IMR-90 (cell line): Measurements from ENCODE around the gene ELP6. TPM values are rescaled to one million over a fixed set of nuclear protein-coding genes. Genes with fewer than 3 reads are reported as not detected.

Experiments
- ATAC-seq: fragments of 200-7000 bp; cut with Tn5 transposase; 2 replicates; pipeline ENCODE4 v1.9.1; 2020; ENCODE audit warnings: low read depth, mild to moderate bottlenecking, moderate library complexity
- BruUV-seq: library from RNA; stranded (reverse); fragments of 400-500 nt; replicated peaks from 2 replicates; lab custom pipeline; 2021; lab: Mats Ljungman, UMichigan
- CTCF ChIA-PET: fragments of 300-600 bp; formaldehyde crosslinking; extraction: SDS; loops from one replicate; lab custom pipeline; 2021; ENCODE audit warnings: antibody characterized with exemption; lab: Yijun Ruan, JAX
- POLR2A ChIA-PET: fragments of 300-600 bp; sonication (Branson Sonifier 250); formaldehyde crosslinking; loops from one replicate; lab custom pipeline; 2022; ENCODE audit warnings: antibody characterized with exemption; ENCODE audit not compliant: unreplicated experiment; lab: Charles Lee
- DNase-seq: peaks from one replicate; pipeline ENCODE4 v3.0.0; 2013
- H2AFZ ChIP-seq: replicated peaks from 2 replicates; pipeline ENCODE3; 2013; ENCODE audit warnings: low read length, mild to moderate bottlenecking; ENCODE audit not compliant: poor library complexity
- H2AK5ac ChIP-seq: 2 replicates; pipeline ENCODE4 v1.6.1; 2013; ENCODE audit warnings: low read depth, low read length, inconsistent platforms
- H2AK9ac ChIP-seq: replicated peaks from 2 replicates; pipeline ENCODE3; 2013; ENCODE audit warnings: mild to moderate bottlenecking, low read depth, low read length, moderate library complexity; ENCODE audit not compliant: poor library complexity
- H2BK120ac ChIP-seq: 2 replicates; pipeline ENCODE4 v1.6.1; 2013; ENCODE audit warnings: low read depth, low read length, inconsistent platforms
- H2BK15ac ChIP-seq: 3 replicates; pipeline ENCODE4 v1.6.1; 2013; ENCODE audit warnings: low read depth, low read length, inconsistent platforms
- H2BK20ac ChIP-seq: 2 replicates; pipeline ENCODE4 v1.6.1; 2013; ENCODE audit warnings: low read depth, mild to moderate bottlenecking, inconsistent platforms, low read length, moderate library complexity
- H2BK5ac ChIP-seq: 2 replicates; pipeline ENCODE4 v1.6.1; 2013; ENCODE audit warnings: mild to moderate bottlenecking, low read depth, low read length, inconsistent platforms; ENCODE audit not compliant: poor library complexity, severe bottlenecking
- H3K14ac ChIP-seq: replicated peaks from 2 replicates; pipeline ENCODE4 v1.6.1; 2013; ENCODE audit warnings: low read depth, low read length, inconsistent platforms
- H3K18ac ChIP-seq: 2 replicates; pipeline ENCODE4 v1.6.1; 2013; ENCODE audit warnings: low read depth, low read length, control low read depth
- H3K23ac ChIP-seq: 2 replicates; pipeline ENCODE4 v1.6.1; 2013; ENCODE audit warnings: low read depth, low read length, inconsistent platforms
- H3K27ac ChIP-seq: 2 replicates; pipeline ENCODE4 v1.5.1; 2013; ENCODE audit warnings: mild to moderate bottlenecking, control low read depth, low read length; ENCODE audit not compliant: insufficient read depth
- H3K27me3 ChIP-seq: 2 replicates; pipeline ENCODE4 v1.6.1; 2013; ENCODE audit warnings: low read length; ENCODE audit not compliant: control insufficient read depth, insufficient read depth
- H3K36me3 ChIP-seq: 2 replicates; pipeline ENCODE4 v1.6.1; 2013; ENCODE audit warnings: low read length, mixed read lengths; ENCODE audit not compliant: control insufficient read depth, insufficient read depth
- H3K4ac ChIP-seq: 2 replicates; pipeline ENCODE4 v1.6.1; 2013; ENCODE audit warnings: low read depth, low read length, inconsistent platforms
- H3K4me1 ChIP-seq: 2 replicates; pipeline ENCODE4 v1.6.1; 2013; ENCODE audit warnings: low read length, mixed read lengths; ENCODE audit not compliant: control insufficient read depth, insufficient read depth
- H3K4me2 ChIP-seq: 2 replicates; pipeline ENCODE4 v1.6.1; 2013; ENCODE audit warnings: low read depth, mild to moderate bottlenecking, control low read depth, low read length, moderate library complexity
- H3K4me3 ChIP-seq: 2 replicates; pipeline ENCODE4 v1.5.1; 2013; ENCODE audit warnings: low read depth, mild to moderate bottlenecking, control low read depth, low read length, moderate library complexity; ENCODE audit not compliant: insufficient read depth
- H3K56ac ChIP-seq: 2 replicates; pipeline ENCODE4 v1.6.1; 2013; ENCODE audit warnings: low read length, inconsistent platforms; ENCODE audit not compliant: insufficient read depth; ENCODE audit errors: extremely low read depth
- H3K79me1 ChIP-seq, 2 experiments: 2 replicates each; pipeline ENCODE4 v1.6.1; 2013; ENCODE audit warnings: low read length in 2 of 2, inconsistent platforms in 1 of 2, low read depth in 1 of 2
- H3K9ac ChIP-seq: 2 replicates; pipeline ENCODE4 v1.6.1; 2013; ENCODE audit warnings: low read depth, low read length, control low read depth
- H3K9me1 ChIP-seq: 2 replicates; pipeline ENCODE4 v1.6.1; 2013; ENCODE audit warnings: low read length, inconsistent platforms; ENCODE audit not compliant: insufficient read depth
- H3K9me3 ChIP-seq: 2 replicates; pipeline ENCODE4 v1.6.1; 2013; ENCODE audit warnings: low read length; ENCODE audit not compliant: control insufficient read depth, insufficient read depth
- H4K20me1 ChIP-seq: 2 replicates; pipeline ENCODE4 v1.6.1; 2013; ENCODE audit warnings: low read length, inconsistent platforms; ENCODE audit not compliant: insufficient read depth
- H4K5ac ChIP-seq: 2 replicates; pipeline ENCODE4 v1.6.1; 2013; ENCODE audit warnings: mild to moderate bottlenecking, low read depth, low read length, control low read depth
- H4K8ac ChIP-seq, 2 experiments: 2 replicates each; pipeline ENCODE4 v1.6.1; 2013; ENCODE audit warnings: low read depth in 2 of 2, low read length in 2 of 2, control low read depth in 1 of 2, inconsistent platforms in 1 of 2
- H4K91ac ChIP-seq: 2 replicates; pipeline ENCODE4 v1.6.1; 2013; ENCODE audit warnings: low read depth, low read length, inconsistent platforms; ENCODE audit not compliant: insufficient read depth
- BHLHE40 ChIP-seq: fragments of 150-350 bp; IDR thresholded peaks from 2 replicates; pipeline ENCODE4 v1.6.1; 2016; ENCODE audit warnings: mild to moderate bottlenecking, low read depth, low read length
- CEBPB ChIP-seq: IDR thresholded peaks from 2 replicates; pipeline ENCODE4 v1.6.1; 2012; ENCODE audit warnings: low read depth, low read length, improper control_type of control experiment
- CHD1 ChIP-seq: IDR thresholded peaks from 2 replicates; pipeline ENCODE4 v1.6.1; 2012; ENCODE audit warnings: low read depth, low read length, improper control_type of control experiment
- ELK1 ChIP-seq: fragments of 150-350 bp; IDR thresholded peaks from 2 replicates; pipeline ENCODE4 v1.6.1; 2016; ENCODE audit warnings: low read depth, mild to moderate bottlenecking, low read length, moderate library complexity, borderline replicate concordance
- FOS ChIP-seq: fragments of 150-350 bp; IDR thresholded peaks from 2 replicates; pipeline ENCODE4 v1.6.1; 2016; ENCODE audit warnings: low read depth, low read length
- MAFK ChIP-seq: IDR thresholded peaks from 2 replicates; pipeline ENCODE4 v1.6.1; 2012; ENCODE audit warnings: low read depth, low read length, improper control_type of control experiment
- MAZ ChIP-seq: IDR thresholded peaks from 2 replicates; pipeline ENCODE4 v1.6.1; 2012; ENCODE audit warnings: low read depth, mild to moderate bottlenecking, low read length, improper control_type of control experiment, moderate library complexity, borderline replicate concordance
- MXI1 ChIP-seq: IDR thresholded peaks from 2 replicates; pipeline ENCODE4 v1.6.1; 2012; ENCODE audit warnings: low read depth, mild to moderate bottlenecking, low read length, moderate library complexity, borderline replicate concordance
- NFE2L2 ChIP-seq: fragments of 150-350 bp; IDR thresholded peaks from 2 replicates; pipeline ENCODE4 v1.6.1; 2016; ENCODE audit warnings: low read depth, mild to moderate bottlenecking, low read length
- POLR2A ChIP-seq: IDR thresholded peaks from 2 replicates; pipeline ENCODE4 v1.6.1; 2012; ENCODE audit warnings: mild to moderate bottlenecking, low read depth, low read length
- RAD21 ChIP-seq: IDR thresholded peaks from 2 replicates; pipeline ENCODE4 v1.6.1; 2012; ENCODE audit warnings: low read length, improper control_type of control experiment
- RCOR1 ChIP-seq: IDR thresholded peaks from 2 replicates; pipeline ENCODE4 v1.6.1; 2012; ENCODE audit warnings: mild to moderate bottlenecking, low read length, improper control_type of control experiment; ENCODE audit not compliant: insufficient replicate concordance
- RFX5 ChIP-seq: IDR thresholded peaks from 2 replicates; pipeline ENCODE4 v1.8.0; 2012; ENCODE audit warnings: low read depth, mild to moderate bottlenecking, low read length, moderate library complexity
- SMC3 ChIP-seq: fragments of 150-350 bp; IDR thresholded peaks from 2 replicates; pipeline ENCODE4 v1.6.1; 2016; ENCODE audit warnings: low read depth, mild to moderate bottlenecking, antibody characterized with exemption, low read length, moderate library complexity
- WGBS, 2 experiments: methylation state at CpG; one replicate each; pipeline versions ENCODE4 v1.1.5 to v1.1.7; 2013; ENCODE audit warnings: missing lambda C conversion rate in 2 of 2; ENCODE audit not compliant: insufficient read length in 1 of 2; ENCODE audit errors: extremely low coverage in 2 of 2; 5-methylcytosine and 5-hydroxymethylcytosine counted together
- dilution Hi-C: fragments of 300-500 bp; cut with HindIII; formaldehyde crosslinking; loops from one replicate; pipeline ENCODE4 v1.14.3; 2018; ENCODE audit warnings: low sequenced_read_pairs; ENCODE audit not compliant: unreplicated experiment
- in situ Hi-C: fragments of 300-500 bp; cut with MboI; formaldehyde crosslinking; loops from 3 replicates; pipeline ENCODE4 v1.14.3; 2019; ENCODE audit warnings: low sequenced_read_pairs, inconsistent platforms, mixed read lengths
- intact Hi-C: fragments of 100-400 bp; cut with micrococcal nuclease; formaldehyde crosslinking; loops from 2 replicates; pipeline ENCODE4 v1.10.0; 2022
- polyA plus RNA-seq, 3 experiments: library from polyadenylated mRNA; depleted of rRNA; stranded (reverse); fragments of >200 nt; gene quantifications; 2 replicates each; pipeline ENCODE4 v1.2.3, GENCODE V29; 2012; ENCODE audit warnings: low replicate concordance in 1 of 3
- total RNA-seq: library from RNA; depleted of rRNA; stranded (reverse); fragments of >200 nt; gene quantifications from 2 replicates; pipeline ENCODE4 v1.2.3, GENCODE V29; 2012
- TF ChIP-seq, protein P1 (sequence below): conservative IDR thresholded peaks from 2 replicates; pipeline ENCODE4 v1.5.1; 2012; ENCODE audit warnings: mild to moderate bottlenecking, low read depth, low read length, improper control_type of control experiment
- TF ChIP-seq, protein P2 (sequence below): fragments of 150-350 bp; IDR thresholded peaks from 2 replicates; pipeline ENCODE4 v1.6.1; 2017; ENCODE audit warnings: mild to moderate bottlenecking, antibody characterized with exemption, low read length, low read depth

ELP6 gene
- total and polyA plus RNA-seq, 2 of the 4 experiments (the other 2 are of a cell fraction): 31.4 to 44.9 TPM

- Histone ChIP-seq H3K9me3 (no peaks in the 10 kb centered on the region; the same call in 1 of the 2 replicates), H3K14ac (no peak overlapping the region), H3K27ac (no peak overlapping the region), H2BK15ac (no peak overlapping the region), H4K5ac (no peak overlapping the region), H2BK5ac (no peak overlapping the region), H3K4me2 (no peak overlapping the region), H3K4ac (no peak overlapping the region), H3K27me3 (peaks cover 10% of the 10 kb centered on the region), H3K36me3 (no peaks in the 10 kb centered on the region), H3K4me3 (no peak overlapping the region), H2AK9ac (no peak overlapping the region), H4K20me1 (no peaks in the 10 kb centered on the region), H3K56ac (no peak overlapping the region), H3K9me1 (no peaks in the 10 kb centered on the region), H2BK120ac (no peak overlapping the region), H3K18ac (no peak overlapping the region), H3K9ac (no peak overlapping the region), H2BK20ac (no peak overlapping the region), H4K8ac (no peak overlapping the region), H3K79me1 (no peaks in the 10 kb centered on the region), H2AFZ (no peak overlapping the region), H3K4me1 (no peaks in the 10 kb centered on the region), H3K23ac (no peak overlapping the region), H2AK5ac (no peak overlapping the region), H4K91ac (no peak overlapping the region)
- intact Hi-C loops (no loop called here), dilution Hi-C loops (no loop called here), in situ Hi-C loops (no loop called here)
- ATAC-seq: no peak
- BruUV-seq: no TSS peak
- DNase-seq: no peak
- WGBS, 2 experiments: 60% methylated on average over 3 of the region's 5 CpGs; no CpG with 5 or more reads in 1 of the 2 experiments
- TF ChIP-seq, protein P1, sequence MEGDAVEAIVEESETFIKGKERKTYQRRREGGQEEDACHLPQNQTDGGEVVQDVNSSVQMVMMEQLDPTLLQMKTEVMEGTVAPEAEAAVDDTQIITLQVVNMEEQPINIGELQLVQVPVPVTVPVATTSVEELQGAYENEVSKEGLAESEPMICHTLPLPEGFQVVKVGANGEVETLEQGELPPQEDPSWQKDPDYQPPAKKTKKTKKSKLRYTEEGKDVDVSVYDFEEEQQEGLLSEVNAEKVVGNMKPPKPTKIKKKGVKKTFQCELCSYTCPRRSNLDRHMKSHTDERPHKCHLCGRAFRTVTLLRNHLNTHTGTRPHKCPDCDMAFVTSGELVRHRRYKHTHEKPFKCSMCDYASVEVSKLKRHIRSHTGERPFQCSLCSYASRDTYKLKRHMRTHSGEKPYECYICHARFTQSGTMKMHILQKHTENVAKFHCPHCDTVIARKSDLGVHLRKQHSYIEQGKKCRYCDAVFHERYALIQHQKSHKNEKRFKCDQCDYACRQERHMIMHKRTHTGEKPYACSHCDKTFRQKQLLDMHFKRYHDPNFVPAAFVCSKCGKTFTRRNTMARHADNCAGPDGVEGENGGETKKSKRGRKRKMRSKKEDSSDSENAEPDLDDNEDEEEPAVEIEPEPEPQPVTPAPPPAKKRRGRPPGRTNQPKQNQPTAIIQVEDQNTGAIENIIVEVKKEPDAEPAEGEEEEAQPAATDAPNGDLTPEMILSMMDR: no peak
- TF ChIP-seq CHD1: no peak
- TF ChIP-seq, protein P2, sequence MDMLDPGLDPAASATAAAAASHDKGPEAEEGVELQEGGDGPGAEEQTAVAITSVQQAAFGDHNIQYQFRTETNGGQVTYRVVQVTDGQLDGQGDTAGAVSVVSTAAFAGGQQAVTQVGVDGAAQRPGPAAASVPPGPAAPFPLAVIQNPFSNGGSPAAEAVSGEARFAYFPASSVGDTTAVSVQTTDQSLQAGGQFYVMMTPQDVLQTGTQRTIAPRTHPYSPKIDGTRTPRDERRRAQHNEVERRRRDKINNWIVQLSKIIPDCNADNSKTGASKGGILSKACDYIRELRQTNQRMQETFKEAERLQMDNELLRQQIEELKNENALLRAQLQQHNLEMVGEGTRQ: no peak
- no peak for TF ChIP-seq RCOR1
- no peak for TF ChIP-seq FOS
- no peak for TF ChIP-seq BHLHE40
- no peak for TF ChIP-seq SMC3
- no peak for TF ChIP-seq RFX5
- TF ChIP-seq NFE2L2: no peak
- no peak for TF ChIP-seq MAZ
- no peak for TF ChIP-seq POLR2A
- TF ChIP-seq CEBPB: no peak
- TF ChIP-seq RAD21: no peak
- no peak for TF ChIP-seq ELK1
- no peak for TF ChIP-seq MAFK
- TF ChIP-seq MXI1: no peak
- ChIA-PET CTCF (interaction anchor here (1.2 kb wide), 1 partner anchor 12 kb away, joined by 4 read pairs; no protein-coding TSS in a partner anchor), POLR2A (no interaction called here)
Measured at GRCh38 chr3:47533996-47534454, 20.5 kb upstream of the ELP6 start.
